C4-2B (cell line): Measurements from ENCODE around the gene CDK5RAP3.

Experiments
- ZFX ChIP-seq: fragments of 450-650 bp; IDR thresholded peaks from 2 replicates; pipeline ENCODE4 v1.6.1; 2017
- TF ChIP-seq, protein P1 (sequence below): fragments of 450-650 bp; conservative IDR thresholded peaks from 2 replicates; pipeline ENCODE4 v1.5.1; 2017; ENCODE audit warnings: mild to moderate bottlenecking

DNA sequence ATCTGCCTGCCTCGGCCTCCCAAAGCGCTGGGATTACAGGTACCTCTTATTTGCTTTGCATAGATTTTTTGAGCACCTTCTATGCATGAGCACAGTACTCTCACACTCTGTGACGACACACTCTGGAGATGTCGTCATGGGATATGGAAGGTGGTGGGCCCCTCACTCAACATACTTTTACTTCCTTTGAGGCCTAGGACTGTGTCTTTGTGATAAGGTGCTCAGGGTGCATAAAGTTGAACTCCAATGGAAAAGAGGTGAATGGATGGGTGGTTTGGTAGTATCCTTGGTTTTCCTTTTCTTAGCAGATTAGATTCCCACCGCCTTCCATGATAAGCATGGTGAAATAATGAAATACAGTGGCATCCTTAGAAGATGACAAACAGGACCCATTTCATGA lies 6.1 kb upstream of the CDK5RAP3 start:
- TF ChIP-seq, protein P1, sequence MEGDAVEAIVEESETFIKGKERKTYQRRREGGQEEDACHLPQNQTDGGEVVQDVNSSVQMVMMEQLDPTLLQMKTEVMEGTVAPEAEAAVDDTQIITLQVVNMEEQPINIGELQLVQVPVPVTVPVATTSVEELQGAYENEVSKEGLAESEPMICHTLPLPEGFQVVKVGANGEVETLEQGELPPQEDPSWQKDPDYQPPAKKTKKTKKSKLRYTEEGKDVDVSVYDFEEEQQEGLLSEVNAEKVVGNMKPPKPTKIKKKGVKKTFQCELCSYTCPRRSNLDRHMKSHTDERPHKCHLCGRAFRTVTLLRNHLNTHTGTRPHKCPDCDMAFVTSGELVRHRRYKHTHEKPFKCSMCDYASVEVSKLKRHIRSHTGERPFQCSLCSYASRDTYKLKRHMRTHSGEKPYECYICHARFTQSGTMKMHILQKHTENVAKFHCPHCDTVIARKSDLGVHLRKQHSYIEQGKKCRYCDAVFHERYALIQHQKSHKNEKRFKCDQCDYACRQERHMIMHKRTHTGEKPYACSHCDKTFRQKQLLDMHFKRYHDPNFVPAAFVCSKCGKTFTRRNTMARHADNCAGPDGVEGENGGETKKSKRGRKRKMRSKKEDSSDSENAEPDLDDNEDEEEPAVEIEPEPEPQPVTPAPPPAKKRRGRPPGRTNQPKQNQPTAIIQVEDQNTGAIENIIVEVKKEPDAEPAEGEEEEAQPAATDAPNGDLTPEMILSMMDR, result no peak
- TF ChIP-seq ZFX, result no peak
